DOHH2 (cell line): ENCODE data around the gene IPO7.

Experiments used
- H3F3A ChIP-seq: fragments of 200-600 bp; sonication (generic), shearing (Covaris generic); 2 replicates; pipeline ENCODE4 v1.6.0; 2016; ENCODE audit warnings: antibody characterized with exemption, mild to moderate bottlenecking; ENCODE audit not compliant: control insufficient read depth, insufficient read depth
- H3K27ac ChIP-seq: fragments of 200-600 bp; sonication (generic); 2 replicates; pipeline ENCODE4 v1.5.1; 2014; ENCODE audit warnings: low read depth, mild to moderate bottlenecking, low read length, moderate library complexity
- H3K27me3 ChIP-seq: fragments of 200-600 bp; sonication (generic); 2 replicates; pipeline ENCODE4 v1.6.1; 2014; ENCODE audit warnings: mild to moderate bottlenecking, low read length, mixed read lengths; ENCODE audit not compliant: control insufficient read depth
- H3K36me3 ChIP-seq: fragments of 200-600 bp; sonication (generic); 2 replicates; pipeline ENCODE4 v1.6.1; 2014; ENCODE audit warnings: mild to moderate bottlenecking, low read length, moderate library complexity, mixed read lengths; ENCODE audit not compliant: control insufficient read depth
- H3K4me1 ChIP-seq: fragments of 200-600 bp; sonication (generic); 2 replicates; pipeline ENCODE4 v1.6.1; 2014; ENCODE audit warnings: mild to moderate bottlenecking, low read length, mixed read lengths; ENCODE audit not compliant: control insufficient read depth
- H3K4me2 ChIP-seq: fragments of 200-600 bp; sonication (generic); 2 replicates; pipeline ENCODE4 v1.6.0; 2014; ENCODE audit warnings: mild to moderate bottlenecking, low read length, moderate library complexity
- H3K4me3 ChIP-seq: fragments of 200-600 bp; sonication (generic); 2 replicates; pipeline ENCODE4 v1.5.1; 2014; ENCODE audit warnings: mild to moderate bottlenecking, low read length, mixed read lengths
- H3K79me2 ChIP-seq: fragments of 200-600 bp; sonication (generic); 2 replicates; pipeline ENCODE4 v1.6.1; 2014; ENCODE audit warnings: mild to moderate bottlenecking, low read length, mixed read lengths; ENCODE audit not compliant: control insufficient read depth
- H3K9me2 ChIP-seq: fragments of 200-600 bp; sonication (generic); replicated peaks from 2 replicates; pipeline ENCODE4 v1.6.1; 2014; ENCODE audit warnings: mild to moderate bottlenecking, low read length, mixed read lengths; ENCODE audit not compliant: control insufficient read depth
- H3K9me3 ChIP-seq: fragments of 200-600 bp; sonication (generic); 2 replicates; pipeline ENCODE4 v1.6.1; 2014; ENCODE audit warnings: antibody characterized with exemption, low read length, mixed read lengths; ENCODE audit not compliant: control insufficient read depth, insufficient read depth
- H4K20me1 ChIP-seq: fragments of 200-600 bp; sonication (generic); 2 replicates; pipeline ENCODE4 v1.6.0; 2014; ENCODE audit warnings: low read depth, mild to moderate bottlenecking, antibody characterized with exemption, low read length, moderate library complexity; ENCODE audit not compliant: control insufficient read depth, insufficient read depth
- CTCF ChIP-seq: fragments of 200-600 bp; sonication (generic); IDR thresholded peaks from one replicate; pipeline ENCODE4 v1.5.1; 2014; ENCODE audit warnings: antibody characterized with exemption, mild to moderate bottlenecking, low read depth, low read length; ENCODE audit not compliant: poor library complexity, severe bottlenecking
- EZH2phosphoT487 ChIP-seq: fragments of 200-600 bp; sonication (generic); IDR thresholded peaks from 2 replicates; pipeline ENCODE4 v1.6.1; 2017; ENCODE audit warnings: borderline replicate concordance, mild to moderate bottlenecking, antibody characterized with exemption, low read length, moderate library complexity, mixed read lengths

IPO7 gene

GRCh38 chr11:9428706-9429105 is 44.3 kb downstream of the IPO7 start:
- no peaks in the 10 kb centered on the region for H4K20me1 ChIP-seq

GRCh38 chr11:9438611-9439010 is 54.2 kb downstream of the IPO7 start:
- Histone ChIP-seq H3K27ac (no peak overlapping the region), H3K9me2 (no peaks in the 10 kb centered on the region), H3F3A (peaks cover 8% of the 10 kb centered on the region; the same call in 1 of the 2 replicates), H3K9me3 (no peaks in the 10 kb centered on the region), H3K27me3 (no peaks in the 10 kb centered on the region), H3K36me3 (peaks cover 90% of the 10 kb centered on the region), H4K20me1 (no peaks in the 10 kb centered on the region), H3K4me2 (no peak overlapping the region), H3K4me1 (no peaks in the 10 kb centered on the region), H3K4me3 (no peak overlapping the region), H3K79me2 (no peaks in the 10 kb centered on the region)
- TF ChIP-seq EZH2phosphoT487: no peak
- TF ChIP-seq CTCF: no peak

More at GRCh38 chr11:9428706-9429105, 44.3 kb downstream of the IPO7 start:
- no peak overlapping the region for H3K27ac ChIP-seq
- H3K9me2 ChIP-seq: no peaks in the 10 kb centered on the region
- no peak overlapping the region for H3K4me2 ChIP-seq
- TF ChIP-seq EZH2phosphoT487 (no peak), CTCF (no peak)
- peaks cover 5% of the 10 kb centered on the region; the same call in 1 of the 2 replicates for H3K79me2 ChIP-seq
- H3K27me3 ChIP-seq: no peaks in the 10 kb centered on the region
- peaks cover 14% of the 10 kb centered on the region for H3F3A ChIP-seq
- H3K9me3 ChIP-seq: no peaks in the 10 kb centered on the region
- H3K4me3 ChIP-seq: no peak overlapping the region
- no peaks in the 10 kb centered on the region for H3K4me1 ChIP-seq
- peaks cover 95% of the 10 kb centered on the region for H3K36me3 ChIP-seq

GRCh38 chr11:9446230-9446629 is 61.8 kb downstream of the IPO7 start:
- Histone ChIP-seq H3K9me3 (no peaks in the 10 kb centered on the region), H3F3A (peaks cover 25% of the 10 kb centered on the region), H3K9me2 (no peaks in the 10 kb centered on the region), H3K4me2 (no peak overlapping the region), H3K4me1 (no peaks in the 10 kb centered on the region), H3K4me3 (no peak overlapping the region), H3K36me3 (peaks cover 68% of the 10 kb centered on the region), H3K79me2 (no peaks in the 10 kb centered on the region), H4K20me1 (no peaks in the 10 kb centered on the region), H3K27ac (no peak overlapping the region), H3K27me3 (no peaks in the 10 kb centered on the region)
- TF ChIP-seq CTCF: no peak
- TF ChIP-seq EZH2phosphoT487: no peak
